ENCODE measurements around the gene TPST2. TPM values are rescaled to one million over a fixed set of nuclear protein-coding genes. Genes with fewer than 3 reads are reported as not detected.

TPST2 gene
- total RNA-seq, 2 experiments from 2014 or later = 30.7 to 33.6 TPM

DNA sequence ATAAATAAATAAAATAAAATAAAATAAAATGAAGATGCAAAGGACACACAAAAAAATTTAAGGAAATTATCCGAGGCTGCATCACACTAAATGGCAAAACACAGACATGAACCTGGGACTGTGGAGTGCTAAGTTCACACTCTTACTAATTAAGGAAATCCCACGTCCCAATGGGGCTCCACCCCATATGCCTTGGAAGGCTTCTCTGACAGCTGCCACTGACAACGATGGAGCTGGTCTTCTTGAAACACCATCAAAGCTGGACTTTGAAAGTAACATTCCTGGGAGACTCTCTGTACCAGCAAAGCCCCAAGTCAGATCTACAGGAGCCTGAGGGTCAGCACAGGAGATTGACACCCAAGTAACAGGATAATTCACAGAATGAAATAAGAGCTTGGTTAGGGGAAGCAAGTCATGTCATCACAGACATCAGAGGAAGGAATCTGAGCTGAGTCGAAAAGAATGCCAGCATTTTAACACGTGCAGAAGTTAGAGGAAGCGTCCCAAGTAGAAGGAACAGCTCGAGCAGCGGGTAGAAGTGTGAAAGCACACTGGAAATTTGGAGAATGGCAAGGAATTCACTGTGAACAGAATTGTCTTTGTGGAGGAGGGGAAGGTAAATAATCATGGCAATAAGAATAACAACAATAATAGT is 13.8 kb downstream of the TPST2 start:
- ChIA-PET CTCF (interaction anchor here (1.5 kb wide), 1 partner anchor 103 kb away, joined by 3 read pairs; no protein-coding TSS in a partner anchor), POLR2A (interaction anchor here (1.2 kb wide), 1 partner anchor 15 kb away, joined by 6 read pairs; no protein-coding TSS in a partner anchor)
- H3K27ac Mint-ChIP-seq = peak overlapping the region; percentile 26
- no peaks in the 10 kb centered on the region for H3K9me3 Mint-ChIP-seq
- no peak overlapping the region for H3K4me3 Mint-ChIP-seq
- no peaks in the 10 kb centered on the region for H3K27me3 Mint-ChIP-seq
- TF ChIP-seq, protein P1, sequence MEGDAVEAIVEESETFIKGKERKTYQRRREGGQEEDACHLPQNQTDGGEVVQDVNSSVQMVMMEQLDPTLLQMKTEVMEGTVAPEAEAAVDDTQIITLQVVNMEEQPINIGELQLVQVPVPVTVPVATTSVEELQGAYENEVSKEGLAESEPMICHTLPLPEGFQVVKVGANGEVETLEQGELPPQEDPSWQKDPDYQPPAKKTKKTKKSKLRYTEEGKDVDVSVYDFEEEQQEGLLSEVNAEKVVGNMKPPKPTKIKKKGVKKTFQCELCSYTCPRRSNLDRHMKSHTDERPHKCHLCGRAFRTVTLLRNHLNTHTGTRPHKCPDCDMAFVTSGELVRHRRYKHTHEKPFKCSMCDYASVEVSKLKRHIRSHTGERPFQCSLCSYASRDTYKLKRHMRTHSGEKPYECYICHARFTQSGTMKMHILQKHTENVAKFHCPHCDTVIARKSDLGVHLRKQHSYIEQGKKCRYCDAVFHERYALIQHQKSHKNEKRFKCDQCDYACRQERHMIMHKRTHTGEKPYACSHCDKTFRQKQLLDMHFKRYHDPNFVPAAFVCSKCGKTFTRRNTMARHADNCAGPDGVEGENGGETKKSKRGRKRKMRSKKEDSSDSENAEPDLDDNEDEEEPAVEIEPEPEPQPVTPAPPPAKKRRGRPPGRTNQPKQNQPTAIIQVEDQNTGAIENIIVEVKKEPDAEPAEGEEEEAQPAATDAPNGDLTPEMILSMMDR (IDR thresholded peaks at IDR 0.05) = no peak
- peaks cover 78% of the 10 kb centered on the region for H3K4me1 Mint-ChIP-seq (ENCODE audit: low read depth)
- no peak for DNase-seq
- ATAC-seq = no peak
- intact Hi-C loops (cut with micrococcal nuclease) = no loop called here
- H3K36me3 Mint-ChIP-seq (ENCODE audit: low read depth) = peaks cover 29% of the 10 kb centered on the region

DNA sequence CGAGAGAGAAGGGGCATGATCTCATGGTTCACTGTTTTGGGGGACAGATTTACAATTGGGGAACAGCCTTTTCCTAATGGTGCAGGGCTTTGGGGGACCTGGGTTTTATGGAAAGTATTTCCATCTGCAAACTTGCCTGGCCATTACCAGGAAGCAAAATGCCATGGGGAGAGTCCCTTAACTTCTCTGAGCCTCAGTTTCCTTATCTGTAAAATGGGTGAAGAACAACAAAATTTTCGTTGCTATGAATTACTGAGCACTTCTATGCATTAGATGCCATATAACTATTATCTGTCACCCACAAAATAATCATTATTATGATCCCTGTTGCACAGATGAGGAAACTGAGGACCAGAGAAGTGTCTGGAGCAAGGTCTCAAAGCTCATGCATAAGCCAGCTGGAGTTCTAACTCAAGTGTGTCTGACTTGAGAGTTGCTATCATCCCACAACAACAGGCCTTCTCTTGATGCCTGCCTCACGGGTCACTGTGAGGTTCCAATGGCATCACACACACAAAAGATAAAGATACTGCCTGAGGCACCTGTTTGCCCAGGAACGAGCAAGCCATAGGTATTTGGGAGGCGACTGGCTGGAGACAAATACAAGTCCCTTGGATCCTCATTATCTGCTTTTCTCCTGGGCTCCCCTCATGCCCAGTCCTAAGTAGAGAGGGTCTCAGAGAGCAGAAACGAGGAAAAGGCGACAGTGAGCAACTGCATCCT is 15.8 kb downstream of the TPST2 start:
- intact Hi-C loops (cut with micrococcal nuclease) = no loop called here
- CTCF ChIA-PET = no interaction called here
- Mint-ChIP-seq H3K27me3 (no peaks in the 10 kb centered on the region), H3K4me1 (ENCODE audit: low read depth) (peaks cover 72% of the 10 kb centered on the region), H3K27ac (peak overlapping the region; percentile 66), H3K9me3 (no peaks in the 10 kb centered on the region), H3K36me3 (ENCODE audit: low read depth) (peaks cover 31% of the 10 kb centered on the region), H3K4me3 (no peak overlapping the region)
- TF ChIP-seq, protein P1 (IDR thresholded peaks at IDR 0.05) = no peak
- DNase-seq (no peak), ATAC-seq (no peak)
- POLR2A ChIA-PET = no interaction called here

DNA sequence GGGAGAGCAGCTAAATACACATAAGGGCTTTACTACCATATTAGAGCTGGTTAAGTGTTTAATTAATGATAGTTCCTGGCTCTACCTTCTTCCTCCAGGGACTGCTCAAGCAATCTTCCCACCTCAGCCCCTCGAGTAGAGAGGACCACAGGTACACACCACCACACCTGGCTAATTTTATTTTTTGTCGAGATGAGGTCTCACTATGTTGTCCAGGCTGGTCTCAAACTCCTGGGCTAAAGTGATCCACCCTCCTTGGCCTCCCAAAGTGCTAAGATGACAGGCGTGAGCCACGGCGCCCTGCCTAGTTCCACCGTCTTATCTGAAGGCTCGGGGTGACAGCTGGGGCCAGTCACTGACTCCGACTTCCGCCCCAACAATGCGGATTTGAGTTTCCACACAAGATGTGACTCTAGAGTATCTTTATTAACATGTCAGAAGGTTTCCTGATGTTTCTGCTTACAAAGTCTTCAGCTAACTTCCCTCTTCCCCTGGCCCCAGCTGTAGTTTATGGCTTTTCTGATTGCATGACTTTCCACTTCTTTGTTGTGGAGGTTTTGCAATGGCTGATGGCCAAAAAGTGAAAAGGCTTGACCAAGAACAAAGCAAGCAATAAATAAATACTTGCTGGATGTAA is 16.8 kb downstream of the TPST2 start:
- intact Hi-C loops (cut with micrococcal nuclease) = no loop called here
- Mint-ChIP-seq H3K9me3 (no peaks in the 10 kb centered on the region), H3K4me1 (ENCODE audit: low read depth) (peaks cover 71% of the 10 kb centered on the region), H3K27ac (peak overlapping the region; percentile 66), H3K4me3 (no peak overlapping the region), H3K27me3 (no peaks in the 10 kb centered on the region), H3K36me3 (ENCODE audit: low read depth) (peaks cover 29% of the 10 kb centered on the region)
- TF ChIP-seq, protein P1 (IDR thresholded peaks at IDR 0.05) = no peak
- ATAC-seq (peak; percentile 52), DNase-seq (peak; percentile 60)
- ChIA-PET CTCF (no interaction called here), POLR2A (interaction anchor here (0.6 to 1.5 kb wide), 4 partner anchors 8 to 39 kb away, joined by 3 to 5 read pairs (median 3); no protein-coding TSS in a partner anchor)

DNA sequence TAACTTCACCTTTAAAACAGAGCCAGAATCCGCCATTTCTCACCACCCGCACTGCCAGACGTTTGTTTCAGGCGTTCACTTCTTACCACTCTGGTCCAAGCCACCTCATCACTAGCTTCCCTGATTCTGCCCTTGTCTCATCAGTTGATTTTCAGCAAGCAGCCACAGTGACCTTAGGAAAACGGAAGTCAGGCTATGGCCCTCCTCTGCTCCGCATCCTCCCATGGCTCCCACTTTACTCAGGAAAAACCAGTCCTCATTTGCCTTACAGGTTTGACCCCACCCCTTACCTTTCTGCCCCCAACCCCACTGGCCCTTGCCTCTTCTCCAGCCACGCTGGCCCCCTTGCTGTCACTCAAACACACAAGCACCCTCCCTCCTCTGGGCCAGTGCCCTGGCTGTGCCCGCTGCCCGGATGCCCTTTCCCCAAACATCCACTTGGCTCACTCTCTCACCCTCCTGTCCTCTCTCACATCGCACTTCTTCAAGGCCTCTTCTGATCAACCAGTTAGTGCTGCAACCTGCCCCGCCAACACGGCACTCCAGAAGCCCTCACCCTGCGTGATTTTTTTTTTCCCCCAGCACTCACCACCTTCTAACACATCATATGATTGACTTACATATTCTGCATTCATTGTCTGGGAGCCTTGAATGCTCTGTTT is 18.9 kb downstream of the TPST2 start:
- TF ChIP-seq, protein P1 (IDR thresholded peaks at IDR 0.05) = no peak
- intact Hi-C loops (cut with micrococcal nuclease) = no loop called here
- Mint-ChIP-seq H3K27ac (peak overlapping the region; percentile 9), H3K4me3 (no peak overlapping the region), H3K9me3 (no peaks in the 10 kb centered on the region), H3K27me3 (no peaks in the 10 kb centered on the region), H3K4me1 (ENCODE audit: low read depth) (peaks cover 74% of the 10 kb centered on the region), H3K36me3 (ENCODE audit: low read depth) (peaks cover 21% of the 10 kb centered on the region)
- DNase-seq (no peak), ATAC-seq (no peak)
- POLR2A ChIA-PET = interaction anchor here (1.0 kb wide), 1 partner anchor 15 kb away, joined by 4 read pairs; no protein-coding TSS in a partner anchor
- CTCF ChIA-PET = no interaction called here
